HG02678 (cell line): Measurements from ENCODE around the gene UTS2B.
"Not testable (repeated sequence)": the region's sequence is repeated elsewhere in the genome, so short reads cannot be mapped to it uniquely, and the experiment has no call there.

Experiments
- ATAC-seq: cut with Tn5 transposase; IDR thresholded peaks from one replicate; pipeline ENCODE4 v1.9.1; 2021; ENCODE audit warnings: mild to moderate bottlenecking, moderate library complexity; ENCODE audit not compliant: unreplicated experiment

UTS2B gene

GRCh38 chr3:191283400-191283799 is 46.9 kb downstream of the UTS2B start:
- no peak for ATAC-seq

GRCh38 chr3:191282251-191283185 is 47.8 kb downstream of the UTS2B start:
- no peak for ATAC-seq

- ATAC-seq: no peak
Observed at GRCh38 chr3:191280882-191281281, 49.4 kb downstream of the UTS2B start.

GRCh38 chr3:191280111-191280510 is 50.2 kb downstream of the UTS2B start:
- ATAC-seq: no peak

- ATAC-seq: no peak
Observed at GRCh38 chr3:191275751-191276150, 54.6 kb downstream of the UTS2B start.

- not testable (repeated sequence) for ATAC-seq
Observed at GRCh38 chr3:191275244-191275643, 55.1 kb downstream of the UTS2B start.

- peak; percentile 72 for ATAC-seq
Observed at GRCh38 chr3:191269289-191270085, 60.8 kb downstream of the UTS2B start.

- ATAC-seq: no peak
Observed at GRCh38 chr3:191268737-191269136, 61.6 kb downstream of the UTS2B start.

GRCh38 chr3:191263850-191264249 is 66.5 kb downstream of the UTS2B start:
- no peak for ATAC-seq

- ATAC-seq: peak; percentile 87
Observed at GRCh38 chr3:191263365-191263764, 67.0 kb downstream of the UTS2B start.

GRCh38 chr3:191262650-191263049 is 67.7 kb downstream of the UTS2B start:
- peak; percentile 58 for ATAC-seq

GRCh38 chr3:191261304-191261638 is 69.1 kb downstream of the UTS2B start:
- ATAC-seq: no peak

GRCh38 chr3:191260431-191261303 is 69.7 kb downstream of the UTS2B start:
- no peak for ATAC-seq

GRCh38 chr3:191259486-191259885 is 70.8 kb downstream of the UTS2B start:
- no peak for ATAC-seq

GRCh38 chr3:191257286-191257685 is 73.0 kb downstream of the UTS2B start:
- no peak for ATAC-seq

- no peak for ATAC-seq
Observed at GRCh38 chr3:191256405-191256804, 73.9 kb downstream of the UTS2B start.

- no peak for ATAC-seq
Observed at GRCh38 chr3:191255156-191255555, 75.2 kb downstream of the UTS2B start.

- peak; percentile 23 for ATAC-seq
Observed at GRCh38 chr3:191254098-191254873, 76.0 kb downstream of the UTS2B start.

- peak; percentile 46 for ATAC-seq
Observed at GRCh38 chr3:191253089-191253799, 77.1 kb downstream of the UTS2B start.

GRCh38 chr3:191246630-191247029 is 83.7 kb downstream of the UTS2B start:
- ATAC-seq: no peak
